Prostate gland (tissue), 2 donors: Measurements from ENCODE around the gene ST6GAL1. TPM values are rescaled to one million over a fixed set of nuclear protein-coding genes. Genes with fewer than 3 reads are reported as not detected.
"Not testable (repeated sequence)": the region's sequence is repeated elsewhere in the genome, so short reads cannot be mapped to it uniquely, and the experiment has no call there.

Experiments used
- DNase-seq: peaks from one replicate; pipeline ENCODE4 v3.0.0-alpha.2; 2019; ENCODE audit warnings: low spot score
- H3K27ac ChIP-seq, 2 donors: fragments of 200-600 bp; sonication (generic); 2 replicates each; pipeline ENCODE4 v1.5.1; 2017 to 2019
- H3K27me3 ChIP-seq: fragments of 200-600 bp; sonication (generic); replicated peaks from 2 replicates; pipeline ENCODE4 v1.5.1; 2019; ENCODE audit not compliant: insufficient read depth
- H3K36me3 ChIP-seq, 2 donors: fragments of 200-600 bp; sonication (generic); 1 replicate in 1 of 2; 2 replicates in 1 of 2; pipeline versions ENCODE4 v1.5.1 to v1.8.1; 2017 to 2019
- H3K4me1 ChIP-seq: fragments of 200-600 bp; sonication (generic); replicated peaks from 2 replicates; pipeline ENCODE4 v1.5.1; 2019
- H3K4me3 ChIP-seq, 2 donors: fragments of 200-600 bp; sonication (generic); 2 replicates each; pipeline ENCODE4 v1.5.1; 2017 to 2019
- H3K9me3 ChIP-seq: fragments of 200-600 bp; sonication (generic); 2 replicates; pipeline ENCODE4 v1.5.1; 2017
- POLR2A ChIP-seq: fragments of 450-650 bp; IDR thresholded peaks from one replicate; pipeline ENCODE4 v1.6.1; 2016; ENCODE audit warnings: antibody characterized with exemption, mild to moderate bottlenecking
- POLR2AphosphoS5 ChIP-seq: sonication (generic); formaldehyde crosslinking; IDR thresholded peaks from one replicate; pipeline ENCODE4 v1.6.1; 2017; ENCODE audit warnings: antibody characterized with exemption
- WGBS: methylation state at CpG from one replicate; pipeline ENCODE4 v1.1.5; 2018; 5-methylcytosine and 5-hydroxymethylcytosine counted together
- intact Hi-C: fragments of 100-400 bp; cut with DNase I; formaldehyde crosslinking; loops from one replicate; pipeline ENCODE4 v1.14.2; 2022
- total RNA-seq, 2 donors: library from RNA; depleted of rRNA; stranded (reverse); fragments of >200 nt; gene quantifications; one replicate each; pipeline ENCODE4 v1.1.0, GENCODE V29; 2016
- TF ChIP-seq, protein P1 (sequence below), 4 experiments: fragments of 200-600 bp in 2 of 4; fragments of 450-650 bp in 2 of 4; sonication (generic) in 2 of 4; IDR thresholded peaks; 1 replicate in 3 of 4; 2 replicates in 1 of 4; pipeline ENCODE4 v1.5.1; 2016 to 2019; ENCODE audit warnings: antibody characterized with exemption in 4 of 4, mild to moderate bottlenecking in 2 of 4, moderate library complexity in 2 of 4

The ST6GAL1 gene
- total RNA-seq, 2 donors from 2014 or later: 101 to 225 TPM

DNA sequence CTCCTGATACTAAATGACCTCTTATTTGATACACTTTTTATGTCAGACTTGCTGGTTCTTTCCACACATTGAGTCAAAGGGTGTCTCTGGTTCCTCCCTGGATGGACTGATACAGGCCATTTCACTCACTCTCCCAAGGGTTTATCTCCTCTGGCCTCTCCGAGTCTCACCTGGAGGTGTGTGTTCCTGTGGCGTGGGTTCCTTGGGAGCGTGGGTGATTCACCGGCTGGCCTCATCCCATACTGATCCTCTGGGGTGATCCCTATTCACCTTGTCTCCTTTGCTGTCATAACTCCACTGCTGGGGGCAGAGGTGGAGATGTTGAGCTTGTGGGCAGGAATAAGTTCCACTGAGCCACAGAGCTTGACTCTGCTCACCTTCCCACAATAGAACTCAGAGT, 61.1 kb downstream of the ST6GAL1 start:
- Histone ChIP-seq H3K36me3 (no peaks in the 10 kb centered on the region), H3K4me1 (peaks cover 8% of the 10 kb centered on the region), H3K27ac (peak overlapping the region; percentile 52 to 75), H3K9me3 (no peaks in the 10 kb centered on the region), H3K4me3 (no peak overlapping the region), H3K27me3 (no peaks in the 10 kb centered on the region)
- WGBS: 96% methylated on average over 4 of the region's 4 CpGs
- intact Hi-C loops: no loop called here
- TF ChIP-seq POLR2AphosphoS5 (no peak), POLR2A (no peak)
- TF ChIP-seq, protein P1, sequence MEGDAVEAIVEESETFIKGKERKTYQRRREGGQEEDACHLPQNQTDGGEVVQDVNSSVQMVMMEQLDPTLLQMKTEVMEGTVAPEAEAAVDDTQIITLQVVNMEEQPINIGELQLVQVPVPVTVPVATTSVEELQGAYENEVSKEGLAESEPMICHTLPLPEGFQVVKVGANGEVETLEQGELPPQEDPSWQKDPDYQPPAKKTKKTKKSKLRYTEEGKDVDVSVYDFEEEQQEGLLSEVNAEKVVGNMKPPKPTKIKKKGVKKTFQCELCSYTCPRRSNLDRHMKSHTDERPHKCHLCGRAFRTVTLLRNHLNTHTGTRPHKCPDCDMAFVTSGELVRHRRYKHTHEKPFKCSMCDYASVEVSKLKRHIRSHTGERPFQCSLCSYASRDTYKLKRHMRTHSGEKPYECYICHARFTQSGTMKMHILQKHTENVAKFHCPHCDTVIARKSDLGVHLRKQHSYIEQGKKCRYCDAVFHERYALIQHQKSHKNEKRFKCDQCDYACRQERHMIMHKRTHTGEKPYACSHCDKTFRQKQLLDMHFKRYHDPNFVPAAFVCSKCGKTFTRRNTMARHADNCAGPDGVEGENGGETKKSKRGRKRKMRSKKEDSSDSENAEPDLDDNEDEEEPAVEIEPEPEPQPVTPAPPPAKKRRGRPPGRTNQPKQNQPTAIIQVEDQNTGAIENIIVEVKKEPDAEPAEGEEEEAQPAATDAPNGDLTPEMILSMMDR (IDR thresholded peaks at IDR 0.05): no peak
- DNase-seq: no peak

DNA sequence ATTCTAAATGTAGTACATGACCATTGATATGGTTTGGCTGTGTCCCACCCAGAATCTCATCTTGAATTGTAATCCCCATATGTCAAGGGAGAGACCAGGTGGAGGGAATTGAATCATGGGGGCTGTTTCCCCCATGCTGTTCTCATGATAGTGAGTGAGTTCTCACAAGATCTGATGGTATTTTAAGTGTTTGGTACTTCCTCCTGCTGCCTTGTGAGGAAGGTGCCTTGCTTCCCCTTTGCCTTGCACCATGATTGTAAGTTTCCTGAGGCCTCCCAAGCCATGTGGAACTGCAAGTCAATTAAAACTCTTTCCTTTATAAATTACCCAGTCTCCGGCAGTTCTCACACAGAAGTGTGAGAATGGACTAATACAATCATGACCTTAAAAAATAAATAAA, 61.8 kb downstream of the ST6GAL1 start:
- DNase-seq: not testable (repeated sequence)

DNA sequence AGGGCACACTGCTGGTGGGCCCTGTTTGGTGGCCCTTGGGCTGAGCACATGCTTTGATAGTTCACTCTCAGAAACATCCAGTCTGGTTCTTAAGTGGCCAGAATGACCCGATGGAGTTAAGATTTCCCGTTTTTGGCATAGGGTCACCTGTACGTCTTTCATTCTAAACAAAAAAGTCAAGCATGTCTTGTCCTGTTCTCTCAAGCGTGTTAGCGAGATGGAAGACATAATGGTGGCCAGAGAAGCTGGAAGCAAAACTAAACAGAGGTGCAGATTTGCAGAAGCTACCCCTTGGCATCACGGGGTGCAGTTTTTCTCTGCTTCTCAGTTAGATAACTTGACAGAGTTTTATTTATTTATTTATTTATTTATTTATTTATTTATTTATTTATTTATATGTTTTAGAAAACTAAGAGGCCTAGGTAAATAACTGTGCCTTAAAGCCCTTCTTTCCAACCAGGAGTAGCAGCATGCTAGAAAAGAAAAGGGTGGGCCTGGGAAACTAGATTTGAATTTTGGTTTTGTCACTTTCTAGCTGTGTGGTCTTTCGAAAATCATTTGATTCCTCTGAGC, 63.0 kb downstream of the ST6GAL1 start:
- peaks cover 8% of the 10 kb centered on the region for H3K4me1 ChIP-seq

More for the DNA sequence above, 61.8 kb downstream of the ST6GAL1 start:
- H3K27me3 ChIP-seq, H3K9me3 ChIP-seq, H3K4me1 ChIP-seq, H3K4me3 ChIP-seq, intact Hi-C loops, H3K36me3 ChIP-seq: not testable (repeated sequence)
- peak overlapping the region; percentile 52 to 75 for H3K27ac ChIP-seq
- WGBS: 100% methylated on average over 1 of the region's 1 CpG

DNA sequence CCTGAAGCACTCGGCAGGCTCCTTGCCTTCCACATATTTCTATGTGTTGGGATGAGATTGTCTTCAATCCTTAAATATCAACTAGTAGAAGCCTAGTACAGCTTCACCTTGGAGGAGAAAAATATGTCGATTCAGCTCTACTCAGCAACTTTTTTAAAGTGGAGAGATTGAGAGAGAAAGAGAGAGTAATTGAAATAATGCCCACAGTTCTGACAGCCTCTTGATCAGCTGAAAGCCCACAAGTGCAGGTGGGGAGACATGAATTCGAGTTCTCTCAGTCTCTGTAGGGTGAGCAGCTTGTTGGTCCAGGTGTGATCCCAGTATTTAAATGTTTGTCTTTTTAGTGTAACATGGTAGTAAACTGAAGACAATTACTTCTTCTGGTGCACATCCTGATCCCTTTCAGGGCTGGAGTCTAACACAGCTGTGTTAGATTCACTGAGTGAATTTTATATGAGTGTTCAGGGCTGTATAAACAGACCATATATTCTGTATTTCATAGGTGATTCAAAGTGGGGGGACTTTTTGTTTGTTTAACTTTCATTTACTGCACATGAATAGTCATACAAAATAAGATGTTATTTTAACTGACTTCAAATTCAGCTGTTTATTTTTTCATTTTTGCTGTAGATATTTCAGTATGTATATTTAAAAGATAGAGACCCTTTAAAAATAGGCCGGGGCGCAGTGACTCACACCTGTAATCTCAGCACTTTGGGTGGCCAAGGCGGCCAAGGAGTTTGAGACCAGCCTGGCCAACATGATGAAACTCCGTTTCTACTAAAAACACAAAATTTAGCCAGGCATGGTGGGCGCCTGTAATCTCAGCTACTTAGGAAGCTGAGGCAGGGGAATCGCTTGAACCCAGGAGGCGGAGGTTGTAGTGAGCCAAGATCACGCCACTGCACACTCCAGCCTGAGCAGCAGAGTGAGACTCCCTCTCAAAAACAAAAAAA, 64.0 kb downstream of the ST6GAL1 start:
- no peak for TF ChIP-seq POLR2A
- TF ChIP-seq, protein P1 (IDR thresholded peaks at IDR 0.05): no peak
- TF ChIP-seq POLR2AphosphoS5: peak; percentile 11
- Histone ChIP-seq H3K27ac (peak overlapping the region; percentile 46 to 75), H3K27me3 (no peaks in the 10 kb centered on the region), H3K36me3 (no peaks in the 10 kb centered on the region), H3K4me3 (no peak overlapping the region), H3K4me1 (peaks cover 8% of the 10 kb centered on the region), H3K9me3 (no peaks in the 10 kb centered on the region)
- 86% methylated on average over 11 of the region's 11 CpGs for WGBS
- DNase-seq: no peak
- intact Hi-C loops: no loop called here

More for the DNA sequence above, 63.0 kb downstream of the ST6GAL1 start:
- TF ChIP-seq POLR2AphosphoS5: no peak
- no peak for TF ChIP-seq POLR2A
- TF ChIP-seq, protein P1 (IDR thresholded peaks at IDR 0.05): no peak
- 83% methylated on average over 7 of the region's 7 CpGs for WGBS
- Histone ChIP-seq H3K36me3 (no peaks in the 10 kb centered on the region), H3K27me3 (no peaks in the 10 kb centered on the region), H3K27ac (peak overlapping the region; percentile 46 to 75), H3K9me3 (no peaks in the 10 kb centered on the region), H3K4me3 (no peak overlapping the region)
- intact Hi-C loops: no loop called here
- DNase-seq: no peak

DNA sequence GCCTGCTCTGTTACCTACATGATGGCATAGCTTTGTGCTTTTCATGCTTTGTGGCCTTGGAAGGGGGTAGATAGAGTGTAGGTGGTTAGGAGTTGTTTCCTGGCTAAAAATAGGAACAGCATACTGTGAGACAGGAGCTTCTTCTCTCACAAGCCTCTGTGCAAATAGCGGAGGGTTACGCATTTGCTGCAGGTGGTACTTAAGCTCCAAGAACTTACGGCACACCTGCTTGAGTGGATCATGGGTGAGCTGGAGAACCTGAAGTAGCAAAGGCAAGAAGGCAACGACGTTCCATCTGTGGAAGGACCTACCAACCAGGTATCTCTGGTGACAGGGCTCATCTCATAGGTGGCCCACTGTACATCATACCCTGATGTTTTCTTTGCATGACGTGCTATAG, 66.0 kb downstream of the ST6GAL1 start:
- Histone ChIP-seq H3K27me3 (no peaks in the 10 kb centered on the region), H3K27ac (peak overlapping the region in 1 of 2 donors; percentile 31), H3K36me3 (no peaks in the 10 kb centered on the region), H3K4me3 (no peak overlapping the region), H3K9me3 (no peaks in the 10 kb centered on the region), H3K4me1 (peaks cover 3% of the 10 kb centered on the region)
- TF ChIP-seq POLR2A: no peak
- TF ChIP-seq POLR2AphosphoS5: no peak
- TF ChIP-seq, protein P1 (IDR thresholded peaks at IDR 0.05): no peak
- DNase-seq: no peak
- WGBS: 96% methylated on average over 6 of the region's 6 CpGs
- intact Hi-C loops: no loop called here
